HepG2 (cell line): ENCODE data around the gene C1RL. TPM values are rescaled to one million over a fixed set of nuclear protein-coding genes. Genes with fewer than 3 reads are reported as not detected.

ENCODE experiments used
- CENPX ChIP-seq: sonication (generic); formaldehyde crosslinking; IDR thresholded peaks from 2 replicates; pipeline ENCODE4 v1.9.0; 2021; ENCODE audit warnings: mild to moderate bottlenecking, missing genetic modification reagents, moderate library complexity
- FOXJ3 ChIP-seq: sonication (generic); formaldehyde crosslinking; IDR thresholded peaks from 2 replicates; pipeline ENCODE4 v1.4.0; 2020; ENCODE audit warnings: missing genetic modification reagents, mild to moderate bottlenecking, borderline replicate concordance
- MAZ ChIP-seq, 2 experiments: sonication (generic) in 1 of 2; formaldehyde crosslinking in 1 of 2; IDR thresholded peaks; 2 replicates each; pipeline versions ENCODE4 v1.5.0 to v1.6.1; 2012 to 2020; ENCODE audit warnings: low read depth in 2 of 2, mild to moderate bottlenecking in 2 of 2, borderline replicate concordance in 1 of 2, improper control_type of control experiment in 1 of 2, low read length in 1 of 2, missing genetic modification reagents in 1 of 2, moderate library complexity in 1 of 2
- SAFB2 ChIP-seq: sonication (generic); formaldehyde crosslinking; IDR thresholded peaks from 2 replicates; pipeline ENCODE4 v1.5.1; 2020; ENCODE audit warnings: missing genetic modification reagents, low read depth, mild to moderate bottlenecking, borderline replicate concordance
- SNAI1 ChIP-seq: sonication (generic); formaldehyde crosslinking; IDR thresholded peaks from 2 replicates; pipeline ENCODE4 v1.5.0; 2020; ENCODE audit warnings: mild to moderate bottlenecking, missing genetic modification reagents, borderline replicate concordance
- ZFYVE20 ChIP-seq: sonication (generic); formaldehyde crosslinking; IDR thresholded peaks from 2 replicates; pipeline ENCODE4 v1.8.0; 2023; ENCODE audit warnings: low read depth, mild to moderate bottlenecking, moderate library complexity, missing genetic modification reagents, borderline replicate concordance
- ZNF207 ChIP-seq: fragments of 450-650 bp; IDR thresholded peaks from 2 replicates; pipeline ENCODE4 v1.6.1; 2016; ENCODE audit warnings: antibody characterized with exemption, borderline replicate concordance
- polyA plus RNA-seq, 8 experiments: library from polyadenylated mRNA; depleted of rRNA in 3 of 8; stranded (reverse) in 7 of 8; unstranded in 1 of 8; fragments of >200 nt; fragmentation: Illumina TruSeq in 4 of 8; extraction: Trizol in 4 of 8; gene quantifications; 2 replicates each; pipeline versions ENCODE4 v1.2.1 to v1.2.3, GENCODE V29; 2011 to 2016; ENCODE audit warnings: low read depth in 4 of 8, missing spikeins in 1 of 8, mixed read lengths in 1 of 8; ENCODE audit not compliant: insufficient read depth in 1 of 8
- total RNA-seq, 5 experiments: library from RNA; depleted of rRNA; stranded (reverse); fragments of >200 nt; fragmentation: Illumina TruSeq; extraction: Trizol; gene quantifications; 2 replicates each; pipeline ENCODE4 v1.2.3, GENCODE V29; 2016; ENCODE audit warnings: low read depth in 1 of 5
- TF ChIP-seq, protein P1 (sequence below): sonication (generic); formaldehyde crosslinking; conservative IDR thresholded peaks from 2 replicates; pipeline ENCODE4 v1.4.0; 2020; ENCODE audit warnings: missing genetic modification reagents
- TF ChIP-seq, protein P2 (sequence below): sonication (generic); formaldehyde crosslinking; IDR thresholded peaks from 2 replicates; pipeline ENCODE4 v1.8.0; 2022; ENCODE audit warnings: missing genetic modification reagents, mild to moderate bottlenecking, borderline replicate concordance
- TF ChIP-seq, protein P3 (sequence below): sonication (generic); formaldehyde crosslinking; IDR thresholded peaks from 2 replicates; pipeline ENCODE4 v1.4.0; 2020; ENCODE audit warnings: low read depth, missing genetic modification reagents
- TF ChIP-seq, protein P4 (sequence below), 2 experiments: sonication (generic) in 1 of 2; formaldehyde crosslinking in 1 of 2; IDR thresholded peaks; 2 replicates each; pipeline versions ENCODE4 v1.4.0 to v1.6.1; 2016 to 2020; ENCODE audit warnings: borderline replicate concordance in 1 of 2, low read depth in 1 of 2, mild to moderate bottlenecking in 1 of 2, missing genetic modification reagents in 1 of 2
- TF ChIP-seq, protein P5 (sequence below): IDR thresholded peaks from 2 replicates; pipeline ENCODE4 v1.6.1; 2016; ENCODE audit warnings: low read depth, borderline replicate concordance

C1RL gene
- total and polyA plus RNA-seq, 2 of the 13 experiments (the other 11 are each of a cell fraction or from before 2014, with no cell fraction given): 28.9 to 53.1 TPM

DNA sequence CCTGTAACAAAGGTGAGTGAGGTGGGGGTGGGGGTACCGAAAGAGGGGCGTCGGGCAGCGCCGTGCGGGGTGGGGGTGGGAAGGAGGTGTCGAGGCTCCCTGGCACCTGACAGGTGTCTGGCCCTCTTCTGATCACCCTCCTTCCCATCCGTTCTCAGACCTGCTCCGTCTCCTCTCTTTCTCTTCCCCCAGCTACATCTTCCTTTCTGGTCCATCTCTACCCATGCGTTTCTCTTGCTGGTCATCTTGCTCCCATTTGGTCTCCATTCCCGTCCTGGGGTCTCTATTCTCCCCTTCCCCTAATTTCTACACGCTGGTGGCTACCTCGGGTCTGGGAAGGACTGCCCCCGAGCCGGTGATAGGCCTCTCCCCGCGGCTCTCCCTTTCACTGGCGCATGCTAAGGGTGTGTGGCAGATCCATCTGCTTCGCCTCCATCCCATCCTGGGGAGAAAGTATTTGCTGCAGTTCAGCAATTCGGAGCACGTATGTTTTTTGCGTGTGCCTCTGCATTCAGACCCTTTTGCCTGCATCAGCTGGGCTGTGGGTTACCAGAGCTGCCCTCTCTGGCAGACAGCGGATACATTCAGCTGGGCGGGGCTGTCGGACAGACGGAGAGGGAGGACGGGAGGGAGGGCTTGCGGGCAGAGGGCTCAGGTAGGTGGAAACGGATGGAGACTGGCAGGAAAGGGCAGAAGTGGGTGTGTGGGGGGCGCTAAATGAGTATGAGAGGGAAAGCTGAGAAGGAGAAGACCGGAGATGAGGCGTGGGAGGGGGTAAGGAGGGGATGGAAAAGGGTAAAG lies 21.9 kb upstream of the C1RL start (continued):
- TF ChIP-seq, protein P1, sequence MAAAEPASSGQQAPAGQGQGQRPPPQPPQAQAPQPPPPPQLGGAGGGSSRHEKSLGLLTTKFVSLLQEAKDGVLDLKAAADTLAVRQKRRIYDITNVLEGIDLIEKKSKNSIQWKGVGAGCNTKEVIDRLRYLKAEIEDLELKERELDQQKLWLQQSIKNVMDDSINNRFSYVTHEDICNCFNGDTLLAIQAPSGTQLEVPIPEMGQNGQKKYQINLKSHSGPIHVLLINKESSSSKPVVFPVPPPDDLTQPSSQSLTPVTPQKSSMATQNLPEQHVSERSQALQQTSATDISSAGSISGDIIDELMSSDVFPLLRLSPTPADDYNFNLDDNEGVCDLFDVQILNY (CRISPR knock-in tag): no peak
- TF ChIP-seq SAFB2 (CRISPR knock-in tag): no peak
- TF ChIP-seq, protein P2, sequence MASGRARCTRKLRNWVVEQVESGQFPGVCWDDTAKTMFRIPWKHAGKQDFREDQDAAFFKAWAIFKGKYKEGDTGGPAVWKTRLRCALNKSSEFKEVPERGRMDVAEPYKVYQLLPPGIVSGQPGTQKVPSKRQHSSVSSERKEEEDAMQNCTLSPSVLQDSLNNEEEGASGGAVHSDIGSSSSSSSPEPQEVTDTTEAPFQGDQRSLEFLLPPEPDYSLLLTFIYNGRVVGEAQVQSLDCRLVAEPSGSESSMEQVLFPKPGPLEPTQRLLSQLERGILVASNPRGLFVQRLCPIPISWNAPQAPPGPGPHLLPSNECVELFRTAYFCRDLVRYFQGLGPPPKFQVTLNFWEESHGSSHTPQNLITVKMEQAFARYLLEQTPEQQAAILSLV (CRISPR knock-in tag): no peak
- no peak for TF ChIP-seq CENPX (CRISPR knock-in tag)
- TF ChIP-seq SNAI1 (CRISPR knock-in tag): no peak
- TF ChIP-seq, protein P3, sequence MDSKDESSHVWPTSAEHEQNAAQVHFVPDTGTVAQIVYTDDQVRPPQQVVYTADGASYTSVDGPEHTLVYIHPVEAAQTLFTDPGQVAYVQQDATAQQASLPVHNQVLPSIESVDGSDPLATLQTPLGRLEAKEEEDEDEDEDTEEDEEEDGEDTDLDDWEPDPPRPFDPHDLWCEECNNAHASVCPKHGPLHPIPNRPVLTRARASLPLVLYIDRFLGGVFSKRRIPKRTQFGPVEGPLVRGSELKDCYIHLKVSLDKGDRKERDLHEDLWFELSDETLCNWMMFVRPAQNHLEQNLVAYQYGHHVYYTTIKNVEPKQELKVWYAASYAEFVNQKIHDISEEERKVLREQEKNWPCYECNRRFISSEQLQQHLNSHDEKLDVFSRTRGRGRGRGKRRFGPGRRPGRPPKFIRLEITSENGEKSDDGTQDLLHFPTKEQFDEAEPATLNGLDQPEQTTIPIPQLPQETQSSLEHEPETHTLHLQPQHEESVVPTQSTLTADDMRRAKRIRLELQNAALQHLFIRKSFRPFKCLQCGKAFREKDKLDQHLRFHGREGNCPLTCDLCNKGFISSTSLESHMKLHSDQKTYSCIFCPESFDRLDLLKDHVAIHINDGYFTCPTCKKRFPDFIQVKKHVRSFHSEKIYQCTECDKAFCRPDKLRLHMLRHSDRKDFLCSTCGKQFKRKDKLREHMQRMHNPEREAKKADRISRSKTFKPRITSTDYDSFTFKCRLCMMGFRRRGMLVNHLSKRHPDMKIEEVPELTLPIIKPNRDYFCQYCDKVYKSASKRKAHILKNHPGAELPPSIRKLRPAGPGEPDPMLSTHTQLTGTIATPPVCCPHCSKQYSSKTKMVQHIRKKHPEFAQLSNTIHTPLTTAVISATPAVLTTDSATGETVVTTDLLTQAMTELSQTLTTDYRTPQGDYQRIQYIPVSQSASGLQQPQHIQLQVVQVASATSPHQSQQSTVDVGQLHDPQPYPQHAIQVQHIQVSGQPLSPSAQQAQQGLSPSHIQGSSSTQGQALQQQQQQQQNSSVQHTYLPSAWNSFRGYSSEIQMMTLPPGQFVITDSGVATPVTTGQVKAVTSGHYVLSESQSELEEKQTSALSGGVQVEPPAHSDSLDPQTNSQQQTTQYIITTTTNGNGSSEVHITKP (CRISPR knock-in tag): no peak
- TF ChIP-seq FOXJ3 (CRISPR knock-in tag): no peak
- TF ChIP-seq ZFYVE20 (CRISPR knock-in tag): no peak
- no peak for TF ChIP-seq MAZ (IDR thresholded peaks at IDR 0.05; ENCODE audit: borderline replicate concordance, low read depth, low read length)
- TF ChIP-seq MAZ (CRISPR knock-in tag; IDR thresholded peaks at IDR 0.05; ENCODE audit: low read depth): 0 out of 2 replicates have a peak, but pooled peaks have one; percentile 34
- TF ChIP-seq, protein P4, sequence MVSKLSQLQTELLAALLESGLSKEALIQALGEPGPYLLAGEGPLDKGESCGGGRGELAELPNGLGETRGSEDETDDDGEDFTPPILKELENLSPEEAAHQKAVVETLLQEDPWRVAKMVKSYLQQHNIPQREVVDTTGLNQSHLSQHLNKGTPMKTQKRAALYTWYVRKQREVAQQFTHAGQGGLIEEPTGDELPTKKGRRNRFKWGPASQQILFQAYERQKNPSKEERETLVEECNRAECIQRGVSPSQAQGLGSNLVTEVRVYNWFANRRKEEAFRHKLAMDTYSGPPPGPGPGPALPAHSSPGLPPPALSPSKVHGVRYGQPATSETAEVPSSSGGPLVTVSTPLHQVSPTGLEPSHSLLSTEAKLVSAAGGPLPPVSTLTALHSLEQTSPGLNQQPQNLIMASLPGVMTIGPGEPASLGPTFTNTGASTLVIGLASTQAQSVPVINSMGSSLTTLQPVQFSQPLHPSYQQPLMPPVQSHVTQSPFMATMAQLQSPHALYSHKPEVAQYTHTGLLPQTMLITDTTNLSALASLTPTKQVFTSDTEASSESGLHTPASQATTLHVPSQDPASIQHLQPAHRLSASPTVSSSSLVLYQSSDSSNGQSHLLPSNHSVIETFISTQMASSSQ (IDR thresholded peaks at IDR 0.05; ENCODE audit: low read depth): no peak
- TF ChIP-seq, protein P4 (CRISPR knock-in tag; IDR thresholded peaks at IDR 0.05; ENCODE audit: borderline replicate concordance): 0 out of 2 replicates have a peak, but pooled peaks have one; percentile 34
- TF ChIP-seq ZNF207: no peak
- TF ChIP-seq, protein P5, sequence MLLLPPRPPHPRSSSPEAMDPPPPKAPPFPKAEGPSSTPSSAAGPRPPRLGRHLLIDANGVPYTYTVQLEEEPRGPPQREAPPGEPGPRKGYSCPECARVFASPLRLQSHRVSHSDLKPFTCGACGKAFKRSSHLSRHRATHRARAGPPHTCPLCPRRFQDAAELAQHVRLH (CRISPR knock-in tag): no peak
